ENCODE results near the gene ANAPC16.

GRCh38 chr10:72265990-72266865 lies 50.4 kb downstream of the ANAPC16 start:
- TF ChIP-seq CTCF (IDR thresholded peaks at IDR 0.05): no peak
- no peak for TF ChIP-seq EZH2 (IDR thresholded peaks at IDR 0.05; ENCODE audit: borderline replicate concordance, insufficient read depth, low read depth, low read length, poor library complexity, severe bottlenecking)

Measured in B cell (primary cell).